IPS DF 6.9 (cell line): ENCODE measurements around the gene FCMR.

ENCODE experiments used
- DNase-seq: peaks from one replicate; pipeline ENCODE4 v3.0.0-alpha.2; 2013; ENCODE audit warnings: low read depth, low spot score
- H3K27ac ChIP-seq: one replicate; pipeline ENCODE4 v1.5.1; 2013; ENCODE audit warnings: low read length, control low read depth
- H3K27me3 ChIP-seq: 2 replicates; pipeline ENCODE4 v1.6.1; 2013; ENCODE audit warnings: mild to moderate bottlenecking, low read length; ENCODE audit not compliant: control insufficient read depth, insufficient read depth
- H3K36me3 ChIP-seq: 2 replicates; pipeline ENCODE4 v1.6.1; 2013; ENCODE audit warnings: low read length; ENCODE audit not compliant: control insufficient read depth, insufficient read depth
- H3K4me1 ChIP-seq: 2 replicates; pipeline ENCODE4 v1.6.1; 2013; ENCODE audit warnings: low read length; ENCODE audit not compliant: control insufficient read depth, insufficient read depth
- H3K4me3 ChIP-seq: 2 replicates; pipeline ENCODE4 v1.5.1; 2013; ENCODE audit warnings: mild to moderate bottlenecking, low read length
- H3K9me3 ChIP-seq: 2 replicates; pipeline ENCODE4 v1.6.1; 2013; ENCODE audit warnings: low read length, inconsistent platforms; ENCODE audit not compliant: control insufficient read depth, insufficient read depth
- whole genome bisulfite sequencing: extraction: QIAGEN DNeasy Blood & Tissue Kit; methylation state at CpG from one replicate; pipeline ENCODE4 v1.1.7; 2013; ENCODE audit warnings: mixed read lengths, missing lambda C conversion rate; ENCODE audit not compliant: insufficient read length, insufficient coverage; 5-methylcytosine and 5-hydroxymethylcytosine counted together

The FCMR gene

GRCh38 chr1:206875752-206876377 is 45.9 kb downstream of the FCMR start:
- WGBS = no CpG with 5 or more reads among the region's 3 CpGs
- no peaks in the 10 kb centered on the region for H3K36me3 ChIP-seq
- no peaks in the 10 kb centered on the region for H3K4me1 ChIP-seq
- no peak for DNase-seq
- H3K27me3 ChIP-seq = no peaks in the 10 kb centered on the region
- no peak overlapping the region for H3K27ac ChIP-seq
- no peaks in the 10 kb centered on the region for H3K9me3 ChIP-seq
- no peak overlapping the region for H3K4me3 ChIP-seq

DNA sequence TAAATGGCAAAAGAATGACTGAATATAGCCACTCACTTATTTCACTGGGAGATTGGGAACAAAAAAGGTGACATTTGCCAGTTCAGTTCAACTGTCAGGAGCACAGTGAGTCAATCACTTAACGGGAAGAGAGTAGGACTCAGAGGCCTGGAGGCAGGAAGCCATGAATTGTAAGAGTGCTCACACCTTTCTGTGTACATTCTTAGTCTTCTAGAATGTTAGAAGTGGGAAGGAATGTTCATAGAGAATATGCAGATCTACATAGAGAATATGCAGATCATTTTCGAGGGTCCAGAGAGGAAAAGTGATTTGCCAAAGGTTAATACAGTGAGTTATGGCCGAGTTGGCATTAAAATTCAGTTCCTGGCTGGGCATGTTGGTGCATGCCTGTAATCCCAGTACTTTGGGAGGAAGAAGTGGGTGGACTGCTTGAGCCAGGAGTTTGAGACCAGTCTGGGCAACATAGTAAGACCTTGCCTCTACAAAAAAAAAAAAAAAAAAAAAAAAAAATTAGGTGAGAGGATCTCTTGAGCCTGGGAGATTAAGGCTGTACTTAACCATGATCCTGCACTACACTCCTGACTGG is 48.0 kb downstream of the FCMR start:
- H3K36me3 ChIP-seq = no peaks in the 10 kb centered on the region
- WGBS = no CpG with 5 or more reads among the region's 3 CpGs
- DNase-seq = no peak

GRCh38 chr1:206872139-206872538 is 49.6 kb downstream of the FCMR start:
- no peaks in the 10 kb centered on the region for H3K4me1 ChIP-seq
- H3K36me3 ChIP-seq = no peaks in the 10 kb centered on the region
- H3K27ac ChIP-seq = no peak overlapping the region
- no CpG with 5 or more reads among the region's 3 CpGs for WGBS
- no peak overlapping the region for H3K4me3 ChIP-seq
- no peak for DNase-seq
- no peaks in the 10 kb centered on the region for H3K27me3 ChIP-seq
- H3K9me3 ChIP-seq = no peaks in the 10 kb centered on the region

More for the DNA sequence above, 48.0 kb downstream of the FCMR start:
- no peak overlapping the region for H3K27ac ChIP-seq
- no peaks in the 10 kb centered on the region for H3K4me1 ChIP-seq
- H3K4me3 ChIP-seq = no peak overlapping the region
- no peaks in the 10 kb centered on the region for H3K27me3 ChIP-seq
- no peaks in the 10 kb centered on the region for H3K9me3 ChIP-seq

- no peak for DNase-seq
- H3K36me3 ChIP-seq = no peaks in the 10 kb centered on the region
- H3K27me3 ChIP-seq = no peaks in the 10 kb centered on the region
- H3K9me3 ChIP-seq = no peaks in the 10 kb centered on the region
- H3K4me3 ChIP-seq = no peak overlapping the region
- H3K4me1 ChIP-seq = no peaks in the 10 kb centered on the region
- H3K27ac ChIP-seq = no peak overlapping the region
- WGBS = no CpG with 5 or more reads among the region's 1 CpG
Measured at GRCh38 chr1:206868264-206868663, 53.5 kb downstream of the FCMR start.

DNA sequence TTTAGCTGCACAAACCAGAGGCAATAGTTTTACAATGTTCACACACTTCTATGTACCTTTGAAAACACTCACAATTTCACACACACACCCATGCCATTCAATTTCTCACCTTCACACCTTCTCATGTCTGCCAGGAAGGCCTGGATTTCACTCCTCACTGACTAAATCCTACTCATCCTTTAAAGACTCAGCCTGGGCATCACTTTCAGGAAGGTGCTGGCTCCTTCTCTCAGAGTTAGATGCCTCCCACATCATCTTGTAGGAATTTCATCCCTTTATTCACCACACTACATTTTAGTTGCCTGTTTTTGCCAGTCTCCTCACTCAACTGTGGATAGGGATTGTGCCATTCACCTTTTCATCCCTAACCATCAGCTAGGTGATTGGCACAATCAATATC is 54.0 kb downstream of the FCMR start:
- Histone ChIP-seq H3K4me3 (no peak overlapping the region), H3K9me3 (no peaks in the 10 kb centered on the region), H3K27me3 (no peaks in the 10 kb centered on the region), H3K36me3 (no peaks in the 10 kb centered on the region), H3K4me1 (no peaks in the 10 kb centered on the region), H3K27ac (no peak overlapping the region)
- no peak for DNase-seq

DNA sequence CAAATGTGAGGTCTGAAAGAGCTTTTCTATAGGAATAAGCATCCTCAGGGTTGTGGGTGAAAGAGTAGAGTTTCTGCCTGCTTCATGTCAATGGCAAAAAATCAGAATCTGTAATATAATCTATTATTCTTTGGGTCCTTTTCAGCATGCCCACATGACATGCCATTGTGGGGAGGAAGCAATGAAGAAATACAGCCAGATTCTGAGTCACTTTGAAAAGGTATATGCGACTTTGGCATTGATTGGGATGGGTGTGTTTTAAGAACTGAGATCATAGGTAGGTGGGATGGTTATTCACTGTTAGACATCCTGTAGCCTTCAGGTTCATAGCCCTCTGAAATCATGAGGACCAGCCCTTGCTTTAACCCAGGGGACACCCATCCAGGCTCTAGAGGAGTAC is 54.5 kb downstream of the FCMR start:
- DNase-seq = no peak
- H3K4me3 ChIP-seq = no peak overlapping the region
- no peaks in the 10 kb centered on the region for H3K36me3 ChIP-seq
- no peak overlapping the region for H3K27ac ChIP-seq
- WGBS = no CpG with 5 or more reads among the region's 1 CpG
- H3K27me3 ChIP-seq = no peaks in the 10 kb centered on the region
- H3K4me1 ChIP-seq = no peaks in the 10 kb centered on the region
- no peaks in the 10 kb centered on the region for H3K9me3 ChIP-seq

DNA sequence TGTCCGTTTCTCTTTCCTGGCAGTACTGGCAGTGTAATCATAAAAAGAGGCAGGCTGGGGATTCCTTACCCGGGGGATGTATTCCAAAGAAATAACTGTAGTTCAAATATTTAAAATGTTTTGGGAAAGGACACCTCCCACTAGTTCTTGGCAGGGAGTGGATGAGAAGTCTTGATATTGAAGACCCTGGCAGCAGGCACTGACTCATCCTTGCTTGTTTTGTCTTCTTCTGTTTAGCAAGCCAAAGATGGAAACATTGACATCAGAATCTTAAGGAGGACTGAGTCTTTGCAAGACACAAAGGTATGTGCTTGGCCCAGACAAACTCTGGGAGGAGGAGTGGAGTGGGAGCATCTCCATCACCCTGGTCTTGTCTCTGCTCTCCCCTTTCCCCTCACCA is 55.7 kb downstream of the FCMR start:
- no peak for DNase-seq
- Histone ChIP-seq H3K4me3 (no peak overlapping the region), H3K27me3 (no peaks in the 10 kb centered on the region), H3K27ac (no peak overlapping the region), H3K36me3 (no peaks in the 10 kb centered on the region), H3K9me3 (no peaks in the 10 kb centered on the region), H3K4me1 (no peaks in the 10 kb centered on the region)
- no CpG with 5 or more reads among the region's 2 CpGs for WGBS

DNA sequence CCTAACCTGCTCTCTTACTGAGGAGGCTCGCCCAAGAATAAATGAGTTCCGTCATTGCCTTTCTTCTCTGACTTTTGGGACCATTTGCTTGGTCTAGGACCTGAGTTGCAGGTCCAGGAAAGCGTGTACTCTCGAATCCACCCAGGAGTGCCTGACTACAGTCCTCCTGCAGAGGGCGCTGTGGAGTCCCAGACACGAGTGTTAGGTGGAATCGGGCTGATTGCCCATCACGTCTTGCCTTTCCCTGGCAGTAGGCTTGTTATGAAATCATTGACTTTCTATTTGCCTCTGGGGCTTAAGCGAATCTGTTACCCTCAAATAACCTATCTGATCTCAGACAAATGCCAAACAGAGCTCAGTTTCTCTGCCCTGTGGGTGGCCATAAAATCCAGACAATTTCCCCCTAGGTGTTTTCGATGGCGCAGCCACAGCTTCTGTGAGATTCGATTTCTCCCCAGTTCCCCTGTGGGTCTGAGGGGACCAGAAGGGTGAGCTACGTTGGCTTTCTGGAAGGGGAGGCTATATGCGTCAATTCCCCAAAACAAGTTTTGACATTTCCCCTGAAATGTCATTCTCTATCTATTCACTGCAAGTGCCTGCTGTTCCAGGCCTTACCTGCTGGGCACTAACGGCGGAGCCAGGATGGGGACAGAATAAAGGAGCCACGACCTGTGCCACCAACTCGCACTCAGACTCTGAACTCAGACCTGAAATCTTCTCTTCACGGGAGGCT is 56.6 kb downstream of the FCMR start, which contains the start of gene IL20:
Gene IL20 (plus strand): TSS at position 685 of the 733 bp plus-strand sequence. CDS start 230 bp downstream, outside the sequence.
- Histone ChIP-seq H3K27ac (no peak within 1 kb of the TSS), H3K9me3 (no peaks in the 10 kb centered on the region), H3K27me3 (no peaks in the 10 kb centered on the region), H3K4me3 (no peak within 1 kb of the TSS), H3K4me1 (no peaks in the 10 kb centered on the region), H3K36me3 (no peaks in the 10 kb centered on the region)
- WGBS = no CpG with 5 or more reads among the region's 19 CpGs
- DNase-seq = peak; percentile 74

- WGBS = no CpG with 5 or more reads among the region's 1 CpG
Measured at GRCh38 chr1:206863266-206863665, 58.5 kb downstream of the FCMR start.

DNA sequence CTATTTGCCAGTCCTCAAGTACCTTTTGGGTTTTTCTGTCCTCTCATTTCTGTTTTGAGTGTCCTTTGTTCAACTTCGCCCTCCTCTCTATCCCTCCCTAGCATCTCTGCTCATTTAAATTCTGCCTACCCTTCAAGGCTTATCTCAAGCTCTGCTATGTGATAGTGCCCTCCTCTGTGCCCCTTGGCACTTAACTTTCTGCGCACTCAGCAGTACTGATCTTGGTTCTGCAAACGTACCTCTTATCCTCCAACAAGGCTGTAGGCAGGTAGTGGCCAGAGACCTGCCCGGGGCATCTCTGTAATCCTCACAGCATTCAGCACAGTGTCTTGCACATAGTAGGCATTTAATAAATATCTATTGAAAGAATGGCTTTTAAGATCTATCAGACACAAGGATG is 61.6 kb downstream of the FCMR start:
- no peaks in the 10 kb centered on the region for H3K27me3 ChIP-seq
- H3K4me1 ChIP-seq = no peaks in the 10 kb centered on the region
- no CpG with 5 or more reads among the region's 4 CpGs for WGBS
- H3K27ac ChIP-seq = no peak overlapping the region
- no peaks in the 10 kb centered on the region for H3K9me3 ChIP-seq
- DNase-seq = no peak
- no peaks in the 10 kb centered on the region for H3K36me3 ChIP-seq
- H3K4me3 ChIP-seq = no peak overlapping the region

More at GRCh38 chr1:206863266-206863665, 58.5 kb downstream of the FCMR start:
- Histone ChIP-seq H3K4me3 (no peak overlapping the region), H3K4me1 (no peaks in the 10 kb centered on the region), H3K9me3 (no peaks in the 10 kb centered on the region), H3K36me3 (no peaks in the 10 kb centered on the region), H3K27me3 (no peaks in the 10 kb centered on the region), H3K27ac (no peak overlapping the region)
- no peak for DNase-seq
